Endodermal cell (in vitro differentiated cells): ENCODE measurements around the gene TRABD. TPM values are rescaled to one million over a fixed set of nuclear protein-coding genes. Genes with fewer than 3 reads are reported as not detected.

ENCODE experiments used
- DNase-seq: peaks from one replicate; pipeline ENCODE4 v3.0.0-alpha.2; 2017
- H3K27ac ChIP-seq: 2 replicates; pipeline ENCODE4 v1.5.1; 2013; ENCODE audit warnings: mild to moderate bottlenecking, low read depth, low read length, moderate library complexity
- H3K27me3 ChIP-seq: 2 replicates; pipeline ENCODE4 v1.6.1; 2013; ENCODE audit warnings: mild to moderate bottlenecking, low read length, moderate library complexity; ENCODE audit not compliant: insufficient read depth, control insufficient read depth, poor library complexity, severe bottlenecking
- H3K36me3 ChIP-seq: 2 replicates; pipeline ENCODE4 v1.7.0; 2013; ENCODE audit warnings: mild to moderate bottlenecking, low read length, moderate library complexity; ENCODE audit not compliant: control insufficient read depth, insufficient read depth
- H3K4me1 ChIP-seq: one replicate; pipeline ENCODE4 v1.7.0; 2013; ENCODE audit warnings: low read length; ENCODE audit not compliant: control insufficient read depth, insufficient read depth
- H3K4me3 ChIP-seq: 2 replicates; pipeline ENCODE4 v1.5.1; 2013; ENCODE audit warnings: mild to moderate bottlenecking, low read length, moderate library complexity
- H3K9ac ChIP-seq: 2 replicates; pipeline ENCODE4 v1.6.1; 2013; ENCODE audit warnings: mild to moderate bottlenecking, low read length, moderate library complexity; ENCODE audit not compliant: poor library complexity, severe bottlenecking; ENCODE audit errors: extremely low read depth
- H3K9me3 ChIP-seq: 2 replicates; pipeline ENCODE4 v1.6.1; 2013; ENCODE audit warnings: mild to moderate bottlenecking, low read length, moderate library complexity; ENCODE audit not compliant: control insufficient read depth
- H3K27ac Mint-ChIP-seq: 2 replicates; pipeline ENCODE4 v1.8.0; 2020; ENCODE audit warnings: mixed read lengths
- H3K27me3 Mint-ChIP-seq: 2 replicates; pipeline ENCODE4 v1.8.0; 2021; ENCODE audit warnings: mild to moderate bottlenecking, mixed read lengths; ENCODE audit not compliant: insufficient read depth
- H3K36me3 Mint-ChIP-seq: 2 replicates; pipeline ENCODE4 v1.8.0; 2020; ENCODE audit warnings: low read depth, mixed read lengths
- H3K4me1 Mint-ChIP-seq: 2 replicates; pipeline ENCODE4 v1.8.0; 2020; ENCODE audit warnings: mixed read lengths
- H3K4me3 Mint-ChIP-seq: 2 replicates; pipeline ENCODE4 v1.8.0; 2020; ENCODE audit warnings: mild to moderate bottlenecking, moderate library complexity, mixed read lengths
- H3K9me3 Mint-ChIP-seq: 2 replicates; pipeline ENCODE4 v1.8.0; 2020; ENCODE audit warnings: mild to moderate bottlenecking, mixed read lengths
- WGBS, 2 experiments: methylation state at CpG; one replicate each; pipeline versions ENCODE4 v1.1.5 to v1.1.7; 2013; ENCODE audit warnings: missing lambda C conversion rate in 2 of 2, mixed read lengths in 1 of 2; ENCODE audit not compliant: insufficient coverage in 1 of 2, insufficient read length in 1 of 2; 5-methylcytosine and 5-hydroxymethylcytosine counted together
- total RNA-seq, 2 donors: library from RNA; stranded (reverse); fragmentation: NEBNext Ultra II Directional in 1 of 2; extraction: Animal tissue kit (Norgen Biotek cat#: 25700) in 1 of 2; gene quantifications; 2 replicates in 1 of 2; 3 replicates in 1 of 2; pipeline ENCODE4 v1.2.1, GENCODE V29; 2021
- TF ChIP-seq, protein P1 (sequence below): fragments of 200-600 bp; sonication (generic); conservative IDR thresholded peaks from 2 replicates; pipeline ENCODE4 v1.5.0; 2021; ENCODE audit warnings: antibody characterized with exemption, mild to moderate bottlenecking

The TRABD gene
- total RNA-seq, 2 donors from 2014 or later: 49.6 to 56.4 TPM

DNA sequence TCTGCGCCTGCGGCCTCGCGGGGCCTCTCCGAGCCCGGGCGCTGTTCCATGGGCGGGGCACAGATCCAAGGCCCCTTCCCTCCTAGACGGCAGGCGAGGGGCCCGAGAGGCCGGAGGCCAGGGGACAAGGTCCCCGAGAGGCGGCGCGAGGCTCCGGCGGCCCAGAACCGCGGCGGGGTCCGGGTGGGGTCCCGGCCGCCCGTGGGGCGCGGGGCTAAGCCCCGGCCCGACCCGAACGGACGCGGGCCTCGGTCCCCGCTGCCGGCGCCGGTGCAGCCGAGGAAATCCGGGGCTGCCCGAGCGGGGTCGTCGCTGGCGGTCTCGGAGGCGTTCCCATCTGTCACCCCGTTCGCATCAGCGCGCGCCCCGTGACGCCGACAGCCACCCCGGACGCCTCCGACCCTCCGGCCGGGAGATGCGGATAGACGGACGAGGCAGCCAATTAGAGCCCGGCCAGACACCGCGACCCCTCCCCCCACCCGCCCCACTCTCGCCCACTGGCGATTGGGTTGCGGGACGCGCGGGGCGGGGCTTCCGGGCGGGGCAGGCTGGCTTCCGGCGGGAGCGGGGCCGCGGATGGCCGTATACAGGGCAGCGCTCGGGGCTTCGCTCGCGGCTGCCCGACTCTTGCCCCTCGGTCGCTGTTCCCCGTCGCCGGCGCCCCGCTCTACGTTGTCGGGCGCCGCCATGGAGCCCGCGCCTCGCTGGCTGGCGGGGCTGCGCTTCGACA lies 14.9 kb downstream of the TRABD start, which contains the start of gene SELENOO:
SELENOO (plus strand) TSS at position 551 of the 730 bp plus-strand sequence; CDS start at position 577, 26 bp downstream.
- Histone ChIP-seq H3K9me3 (peaks cover 7% of the 10 kb centered on the region), H3K4me1 (peaks cover 6% of the 10 kb centered on the region), H3K27me3 (no peaks in the 10 kb centered on the region), H3K27ac (no peak within 1 kb of the TSS), H3K36me3 (peaks cover 24% of the 10 kb centered on the region), H3K9ac (peak within 1 kb of the TSS; percentile 63), H3K4me3 (peak within 1 kb of the TSS; percentile 87)
- Mint-ChIP-seq H3K4me1 (peaks cover 9% of the 10 kb centered on the region), H3K4me3 (peak within 1 kb of the TSS; percentile 67), H3K9me3 (peaks cover 3% of the 10 kb centered on the region), H3K36me3 (peaks cover 19% of the 10 kb centered on the region), H3K27me3 (peaks cover 3% of the 10 kb centered on the region), H3K27ac (peak within 1 kb of the TSS; percentile 58)
- WGBS, 2 experiments: 0 to 1% methylated on average over 20 to 103 of the region's 105 CpGs
- DNase-seq: peak; percentile 97
- TF ChIP-seq, protein P1, sequence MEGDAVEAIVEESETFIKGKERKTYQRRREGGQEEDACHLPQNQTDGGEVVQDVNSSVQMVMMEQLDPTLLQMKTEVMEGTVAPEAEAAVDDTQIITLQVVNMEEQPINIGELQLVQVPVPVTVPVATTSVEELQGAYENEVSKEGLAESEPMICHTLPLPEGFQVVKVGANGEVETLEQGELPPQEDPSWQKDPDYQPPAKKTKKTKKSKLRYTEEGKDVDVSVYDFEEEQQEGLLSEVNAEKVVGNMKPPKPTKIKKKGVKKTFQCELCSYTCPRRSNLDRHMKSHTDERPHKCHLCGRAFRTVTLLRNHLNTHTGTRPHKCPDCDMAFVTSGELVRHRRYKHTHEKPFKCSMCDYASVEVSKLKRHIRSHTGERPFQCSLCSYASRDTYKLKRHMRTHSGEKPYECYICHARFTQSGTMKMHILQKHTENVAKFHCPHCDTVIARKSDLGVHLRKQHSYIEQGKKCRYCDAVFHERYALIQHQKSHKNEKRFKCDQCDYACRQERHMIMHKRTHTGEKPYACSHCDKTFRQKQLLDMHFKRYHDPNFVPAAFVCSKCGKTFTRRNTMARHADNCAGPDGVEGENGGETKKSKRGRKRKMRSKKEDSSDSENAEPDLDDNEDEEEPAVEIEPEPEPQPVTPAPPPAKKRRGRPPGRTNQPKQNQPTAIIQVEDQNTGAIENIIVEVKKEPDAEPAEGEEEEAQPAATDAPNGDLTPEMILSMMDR: no peak

DNA sequence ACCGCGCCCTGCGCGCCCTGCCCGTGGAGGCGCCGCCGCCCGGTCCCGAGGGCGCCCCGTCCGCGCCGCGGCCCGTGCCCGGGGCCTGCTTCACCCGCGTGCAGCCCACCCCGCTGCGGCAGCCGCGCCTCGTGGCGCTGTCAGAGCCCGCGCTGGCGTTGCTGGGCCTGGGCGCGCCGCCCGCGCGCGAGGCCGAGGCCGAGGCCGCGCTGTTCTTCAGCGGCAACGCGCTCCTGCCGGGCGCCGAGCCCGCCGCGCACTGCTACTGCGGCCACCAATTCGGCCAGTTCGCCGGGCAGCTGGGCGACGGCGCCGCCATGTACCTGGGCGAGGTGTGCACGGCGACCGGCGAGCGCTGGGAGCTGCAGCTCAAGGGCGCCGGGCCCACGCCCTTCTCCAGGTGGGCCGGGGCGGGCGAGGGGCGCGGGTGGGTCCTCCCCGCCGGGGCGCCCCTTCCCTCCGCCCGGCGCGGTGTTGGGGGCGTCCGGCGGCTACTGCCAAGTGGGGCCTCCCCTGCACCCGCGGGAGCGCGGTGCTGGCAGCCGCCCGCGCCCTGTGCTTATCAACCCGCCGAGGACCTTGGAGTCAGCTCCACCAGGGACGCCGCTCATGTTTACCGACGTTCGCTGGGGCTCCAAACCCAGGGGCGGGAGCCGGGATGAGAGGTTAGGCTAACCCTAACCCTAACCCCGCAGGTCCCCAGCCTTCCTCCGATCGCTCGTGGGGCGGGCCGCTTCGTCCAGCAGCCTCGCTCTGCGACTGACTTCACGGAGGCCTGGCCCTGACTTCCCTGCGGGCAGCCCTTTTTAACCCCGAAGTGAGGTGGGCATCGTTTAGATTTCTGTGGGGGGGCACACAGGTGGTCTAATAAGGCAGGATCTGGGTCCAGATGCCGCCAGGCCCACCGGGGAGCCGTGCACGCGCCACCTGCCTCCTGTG lies 15.7 kb downstream of the TRABD start:
- 3 to 8% methylated on average over 28 to 115 of the region's 115 CpGs for WGBS, 2 experiments
- peaks cover 9% of the 10 kb centered on the region for H3K4me1 Mint-ChIP-seq
- DNase-seq: no peak
- H3K27me3 Mint-ChIP-seq: peaks cover 3% of the 10 kb centered on the region
- H3K36me3 Mint-ChIP-seq: peaks cover 23% of the 10 kb centered on the region
- H3K9me3 ChIP-seq: peaks cover 7% of the 10 kb centered on the region
- H3K27ac Mint-ChIP-seq: no peak overlapping the region
- peak overlapping the region; percentile 67 for H3K4me3 Mint-ChIP-seq
- peaks cover 30% of the 10 kb centered on the region for H3K36me3 ChIP-seq
- no peak overlapping the region for H3K27ac ChIP-seq
- peak overlapping the region; percentile 87 for H3K4me3 ChIP-seq
- H3K27me3 ChIP-seq: no peaks in the 10 kb centered on the region
- TF ChIP-seq, protein P1: no peak
- peaks cover 6% of the 10 kb centered on the region for H3K4me1 ChIP-seq
- peak overlapping the region; percentile 47 for H3K9ac ChIP-seq
- peaks cover 3% of the 10 kb centered on the region for H3K9me3 Mint-ChIP-seq

GRCh38 chr22:50202130-50202666 lies 16.5 kb downstream of the TRABD start:
- H3K9ac ChIP-seq: peak overlapping the region; percentile 47
- H3K4me3 Mint-ChIP-seq: peak overlapping the region; percentile 67
- peaks cover 9% of the 10 kb centered on the region for H3K4me1 Mint-ChIP-seq
- peak overlapping the region; percentile 87 for H3K4me3 ChIP-seq
- no peaks in the 10 kb centered on the region for H3K27me3 ChIP-seq
- peaks cover 33% of the 10 kb centered on the region for H3K36me3 ChIP-seq
- peaks cover 3% of the 10 kb centered on the region for H3K27me3 Mint-ChIP-seq
- no peak overlapping the region for H3K27ac ChIP-seq
- TF ChIP-seq, protein P1: no peak
- H3K9me3 ChIP-seq: peaks cover 7% of the 10 kb centered on the region
- 78 to 82% methylated on average over 12 to 13 of the region's 13 CpGs for WGBS, 2 experiments
- no peak for DNase-seq
- peaks cover 6% of the 10 kb centered on the region for H3K4me1 ChIP-seq
- peaks cover 3% of the 10 kb centered on the region for H3K9me3 Mint-ChIP-seq
- peaks cover 26% of the 10 kb centered on the region for H3K36me3 Mint-ChIP-seq
- H3K27ac Mint-ChIP-seq: no peak overlapping the region
